ENCODE data around the gene CFDP1. TPM values are rescaled to one million over a fixed set of nuclear protein-coding genes. Genes with fewer than 3 reads are reported as not detected.
"Not testable (repeated sequence)": the region's sequence is repeated elsewhere in the genome, so short reads cannot be mapped to it uniquely, and the experiment has no call there.

Gene CFDP1
- total RNA-seq, 2 experiments from 2014 or later = 35.8 to 36.8 TPM

DNA sequence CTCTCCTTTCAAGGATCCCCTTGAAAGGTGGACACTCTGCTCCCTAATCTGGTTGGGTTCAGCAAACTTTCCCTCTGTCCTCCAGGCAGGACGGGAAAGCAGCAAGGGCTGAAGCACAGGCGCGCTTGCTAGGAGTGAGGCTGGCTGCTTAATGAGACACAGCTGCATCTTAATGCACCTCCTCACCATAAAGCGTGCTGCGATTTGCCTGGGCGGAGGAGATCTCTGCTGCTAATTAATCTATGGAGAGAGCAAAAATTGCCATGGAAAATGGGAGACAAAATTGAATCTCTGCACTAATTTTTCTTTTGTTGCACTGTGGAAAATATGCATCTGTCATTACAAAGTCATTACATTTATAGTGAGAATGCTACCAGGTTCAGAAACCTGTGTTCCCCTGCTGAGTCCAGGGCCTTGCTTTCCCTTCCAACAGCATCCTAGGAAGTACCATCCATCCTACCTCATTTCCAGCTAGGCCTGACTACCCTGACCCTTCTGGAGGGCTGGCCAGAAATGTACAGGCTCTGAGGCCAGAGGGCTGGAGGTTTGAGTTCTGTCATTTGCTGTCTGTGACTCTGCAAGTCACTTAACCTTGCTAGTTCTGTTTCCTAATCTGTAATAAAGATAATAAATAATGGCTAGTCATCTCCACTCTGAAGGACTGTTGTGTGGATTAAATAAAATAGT lies 138.4 kb downstream of the CFDP1 start:
- no peak for DNase-seq
- Mint-ChIP-seq H3K9me3 (no peaks in the 10 kb centered on the region), H3K4me3 (no peak overlapping the region), H3K27me3 (peaks cover 9% of the 10 kb centered on the region), H3K27ac (no peak overlapping the region), H3K4me1 (no peaks in the 10 kb centered on the region), H3K36me3 (peaks cover 60% of the 10 kb centered on the region)

DNA sequence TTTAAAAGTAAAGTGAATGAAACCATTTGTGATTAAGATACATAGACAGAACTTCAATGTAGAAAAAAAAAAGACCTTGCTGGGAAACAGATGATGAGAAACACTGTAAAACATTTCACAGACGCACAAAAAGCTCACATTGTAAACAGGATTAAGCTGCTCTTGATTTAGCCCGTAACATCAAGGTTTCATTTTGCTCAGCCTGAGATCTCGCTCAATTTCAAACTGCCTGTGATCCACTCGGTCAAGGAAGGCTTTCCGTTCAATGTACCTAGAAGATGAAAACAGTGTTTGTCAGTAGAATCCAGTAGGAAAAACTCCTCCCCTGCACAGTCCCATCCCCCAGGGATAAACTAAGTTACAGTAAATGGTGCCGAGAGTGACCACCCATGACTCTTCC lies 139.5 kb downstream of the CFDP1 start:
- no peak for DNase-seq
- H3K9me3 Mint-ChIP-seq = no peaks in the 10 kb centered on the region
- peaks cover 55% of the 10 kb centered on the region for H3K36me3 Mint-ChIP-seq
- H3K27ac Mint-ChIP-seq = no peak overlapping the region
- H3K27me3 Mint-ChIP-seq = peaks cover 17% of the 10 kb centered on the region
- peaks cover 6% of the 10 kb centered on the region for H3K4me1 Mint-ChIP-seq
- no peak overlapping the region for H3K4me3 Mint-ChIP-seq

DNA sequence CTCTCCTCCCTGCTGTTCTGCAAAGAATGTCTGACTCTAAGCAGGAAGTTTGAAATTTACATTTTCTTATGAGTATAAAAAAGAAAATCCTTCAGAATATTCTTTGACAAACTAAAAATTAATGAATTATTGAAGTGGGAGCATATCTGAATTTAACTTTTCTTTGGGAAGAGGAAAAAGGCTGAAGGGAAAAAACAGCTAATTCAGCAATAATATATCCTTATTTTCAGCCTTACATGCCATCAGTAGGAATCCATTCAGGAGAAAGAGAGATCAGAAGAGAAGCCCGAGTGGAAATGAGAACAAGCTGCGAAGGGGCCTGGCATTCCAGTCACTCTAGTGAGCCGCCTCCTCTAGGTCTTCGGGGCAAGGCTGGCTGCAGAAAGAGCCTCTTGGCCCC lies 140.1 kb downstream of the CFDP1 start:
- Mint-ChIP-seq H3K27ac (no peak overlapping the region), H3K36me3 (peaks cover 58% of the 10 kb centered on the region), H3K4me3 (no peak overlapping the region), H3K27me3 (peaks cover 22% of the 10 kb centered on the region), H3K4me1 (peaks cover 12% of the 10 kb centered on the region), H3K9me3 (no peaks in the 10 kb centered on the region)
- DNase-seq = no peak

DNA sequence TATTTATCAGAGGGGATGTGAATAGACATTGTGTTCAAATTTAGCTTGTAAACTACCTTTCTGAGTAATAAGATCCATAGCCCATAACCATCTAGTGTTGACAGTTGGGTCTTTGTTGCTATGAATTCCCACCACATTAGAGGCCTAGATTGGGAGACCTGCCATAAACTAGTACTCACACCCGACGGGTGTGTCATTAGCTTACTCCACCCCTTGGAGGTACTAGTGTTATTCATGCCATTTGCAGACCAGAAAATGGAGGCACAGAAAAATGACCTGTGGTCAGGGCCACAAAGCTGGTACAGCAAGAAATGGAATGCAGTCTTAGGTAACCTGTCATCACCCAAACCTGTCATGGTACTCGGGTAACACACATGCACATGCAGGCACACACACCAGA lies 140.6 kb downstream of the CFDP1 start:
- Mint-ChIP-seq H3K4me3 (no peak overlapping the region), H3K27ac (no peak overlapping the region), H3K9me3 (no peaks in the 10 kb centered on the region), H3K4me1 (peaks cover 15% of the 10 kb centered on the region), H3K27me3 (peaks cover 24% of the 10 kb centered on the region), H3K36me3 (peaks cover 59% of the 10 kb centered on the region)
- DNase-seq = no peak

DNA sequence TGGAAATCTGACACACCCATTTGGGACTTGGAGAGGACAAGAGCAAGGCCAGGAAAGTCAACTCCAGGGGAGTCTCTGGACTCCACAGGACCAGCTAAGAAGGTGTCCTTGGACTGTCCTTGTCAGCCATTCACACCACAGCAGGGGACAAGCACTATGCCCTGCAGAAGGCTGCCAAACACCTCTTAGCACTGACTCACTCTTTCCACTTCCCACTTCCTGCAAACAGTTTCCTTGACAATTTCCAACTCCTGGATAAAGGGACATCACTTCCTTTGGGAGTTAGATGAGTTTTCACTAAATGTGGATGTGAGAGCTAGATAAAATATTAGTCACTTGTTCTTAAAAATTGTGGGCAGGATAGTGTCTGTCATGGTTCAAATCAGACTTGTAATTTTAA lies 144.1 kb downstream of the CFDP1 start:
- Mint-ChIP-seq H3K36me3 (peaks cover 61% of the 10 kb centered on the region), H3K4me3 (no peak overlapping the region)

DNA sequence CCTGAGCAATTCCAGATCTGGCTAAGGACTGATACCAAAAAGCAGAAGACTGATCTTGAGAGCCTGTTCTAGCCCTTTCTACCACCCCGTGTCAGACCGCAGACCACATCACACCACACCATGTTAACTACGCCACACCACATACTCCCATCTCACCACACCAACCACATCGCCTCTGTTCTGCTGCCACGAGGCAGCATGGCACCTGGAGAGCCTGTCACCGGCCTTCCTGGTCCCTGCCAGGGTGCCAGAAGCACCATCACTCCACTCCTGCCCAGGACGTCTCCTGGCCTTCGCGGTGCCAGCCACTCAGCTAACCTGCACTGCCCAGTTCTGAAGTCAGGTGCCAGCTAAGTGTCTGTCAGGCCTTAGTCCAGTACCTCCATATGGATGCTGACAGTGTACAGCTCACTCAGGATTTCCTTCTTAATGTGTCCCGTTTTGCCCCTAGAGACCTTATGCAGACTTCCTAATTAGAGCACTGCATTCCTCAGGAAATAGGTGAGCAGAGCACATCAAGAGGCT lies 144.6 kb downstream of the CFDP1 start:
- H3K4me3 Mint-ChIP-seq = peak overlapping the region; percentile 8
- peaks cover 57% of the 10 kb centered on the region for H3K36me3 Mint-ChIP-seq
- H3K9me3 Mint-ChIP-seq = no peaks in the 10 kb centered on the region

More for the DNA sequence above, 144.1 kb downstream of the CFDP1 start:
- peaks cover 51% of the 10 kb centered on the region for H3K27me3 Mint-ChIP-seq
- no peak overlapping the region for H3K27ac Mint-ChIP-seq
- no peaks in the 10 kb centered on the region for H3K9me3 Mint-ChIP-seq
- peaks cover 15% of the 10 kb centered on the region for H3K4me1 Mint-ChIP-seq
- no peak for DNase-seq

DNA sequence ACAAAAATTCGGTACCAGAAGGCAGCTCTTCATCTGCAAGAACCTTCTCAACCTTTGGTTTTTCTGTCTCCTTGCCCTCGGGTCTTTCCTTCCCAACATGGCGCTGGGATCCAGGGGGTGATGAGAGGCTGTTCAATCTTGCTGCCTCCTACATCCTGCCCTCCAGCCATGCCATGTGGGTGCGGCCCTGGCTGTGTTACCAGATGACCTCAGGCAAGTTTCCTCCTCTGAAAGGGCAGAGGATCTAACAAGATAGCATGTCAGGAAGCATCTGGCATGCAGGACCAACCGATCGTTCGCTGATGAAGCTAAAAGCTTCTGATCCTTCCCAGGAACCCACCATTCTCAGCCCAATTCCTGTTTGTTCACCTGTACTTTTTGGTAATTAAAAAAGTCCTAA lies 145.1 kb downstream of the CFDP1 start:
- H3K27ac Mint-ChIP-seq = peak overlapping the region; percentile 67
- H3K36me3 Mint-ChIP-seq = peaks cover 54% of the 10 kb centered on the region
- H3K4me3 Mint-ChIP-seq = peak overlapping the region; percentile 8
- H3K9me3 Mint-ChIP-seq = no peaks in the 10 kb centered on the region
- H3K27me3 Mint-ChIP-seq = peaks cover 51% of the 10 kb centered on the region
- peaks cover 15% of the 10 kb centered on the region for H3K4me1 Mint-ChIP-seq
- no peak for DNase-seq

More for the DNA sequence above, 144.6 kb downstream of the CFDP1 start:
- peaks cover 15% of the 10 kb centered on the region for H3K4me1 Mint-ChIP-seq
- H3K27me3 Mint-ChIP-seq = peaks cover 51% of the 10 kb centered on the region
- peak overlapping the region; percentile 67 for H3K27ac Mint-ChIP-seq
- peak; percentile 75 for DNase-seq

DNA sequence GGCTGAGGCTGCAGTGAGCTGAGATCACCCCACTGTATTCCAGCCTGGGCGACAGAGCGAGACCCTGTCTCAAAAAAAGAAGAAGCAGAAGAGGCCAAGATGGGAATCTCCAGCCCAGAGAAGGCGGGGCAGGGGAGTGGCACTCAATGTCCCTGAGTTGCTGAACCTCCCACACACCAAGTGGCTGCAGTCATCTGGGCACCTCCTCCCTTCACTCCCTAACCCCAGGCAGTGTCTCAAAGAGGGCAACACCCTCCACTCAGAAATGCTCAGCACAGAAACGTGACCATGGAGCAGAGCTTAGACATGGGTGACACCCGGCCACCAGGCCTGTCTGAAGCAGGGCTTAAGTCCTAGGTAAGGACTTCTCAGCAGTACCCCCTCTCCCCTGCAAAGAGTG lies 145.6 kb downstream of the CFDP1 start:
- Mint-ChIP-seq H3K27me3 (peaks cover 51% of the 10 kb centered on the region), H3K27ac (no peak overlapping the region), H3K4me3 (no peak overlapping the region), H3K4me1 (peaks cover 15% of the 10 kb centered on the region), H3K36me3 (peaks cover 52% of the 10 kb centered on the region), H3K9me3 (no peaks in the 10 kb centered on the region)
- DNase-seq = no peak

DNA sequence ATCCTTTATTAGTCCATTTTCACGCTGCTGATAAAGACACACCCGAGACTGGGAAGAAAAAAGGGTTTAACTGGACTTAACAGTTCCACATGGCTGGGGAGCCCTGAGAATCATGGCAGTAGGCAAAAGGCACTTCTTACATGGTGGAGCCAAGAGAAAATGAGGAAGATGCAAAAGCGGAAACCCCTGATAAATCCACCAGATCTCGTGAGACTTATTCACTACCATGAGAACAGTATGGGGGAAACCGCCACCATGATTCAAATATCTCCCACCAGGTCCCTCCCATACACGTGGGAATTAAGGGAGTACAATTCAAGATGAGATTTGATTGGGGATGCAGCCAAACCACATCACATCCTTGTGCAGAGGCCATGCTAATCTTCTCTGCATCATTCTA lies 146.9 kb downstream of the CFDP1 start:
- DNase-seq = no peak
- Mint-ChIP-seq H3K36me3 (peaks cover 40% of the 10 kb centered on the region), H3K27ac (no peak overlapping the region), H3K4me1 (peaks cover 15% of the 10 kb centered on the region), H3K4me3 (no peak overlapping the region), H3K9me3 (no peaks in the 10 kb centered on the region), H3K27me3 (peaks cover 63% of the 10 kb centered on the region)

DNA sequence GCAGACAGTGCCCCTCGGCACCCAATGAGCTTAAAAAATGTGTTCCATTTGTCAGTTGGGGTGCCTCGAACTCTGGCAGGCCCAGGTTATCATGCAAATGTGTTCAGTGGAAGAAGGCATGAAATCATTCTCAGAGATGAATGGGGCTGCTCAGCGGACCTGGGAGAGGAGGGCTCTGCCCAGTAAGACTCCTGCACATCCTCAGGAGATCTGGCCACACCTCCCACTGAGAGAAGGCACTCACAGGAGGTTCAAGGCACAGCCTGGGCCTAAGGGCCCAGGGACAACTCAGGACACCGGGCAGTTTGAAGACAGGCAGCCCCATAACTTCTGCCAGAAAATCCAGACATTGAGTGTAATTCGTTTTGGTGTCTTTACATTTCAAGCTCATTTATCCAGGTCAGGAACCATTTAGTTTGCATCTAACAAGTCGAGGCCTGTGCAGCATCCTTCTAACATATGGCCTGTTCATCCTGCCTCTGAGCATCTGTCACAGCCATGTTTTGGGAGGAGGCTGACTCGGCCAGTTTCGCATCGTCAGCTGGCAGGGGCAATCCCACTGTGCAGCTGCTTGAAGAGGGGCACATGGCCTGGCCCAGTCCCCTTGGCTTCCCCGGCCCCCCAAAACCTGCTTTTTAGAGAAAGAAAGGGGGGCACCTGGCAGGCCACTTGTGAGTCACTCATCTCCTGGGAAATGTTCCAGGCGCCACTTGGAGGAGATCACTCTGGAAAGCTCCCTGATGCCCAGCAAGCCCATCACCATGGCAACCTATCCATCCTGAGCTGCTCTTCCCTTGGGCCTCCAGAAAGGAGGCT lies 150.6 kb downstream of the CFDP1 start:
- Mint-ChIP-seq H3K36me3 (peaks cover 15% of the 10 kb centered on the region), H3K4me1 (no peaks in the 10 kb centered on the region), H3K27ac (no peak overlapping the region), H3K9me3 (no peaks in the 10 kb centered on the region), H3K4me3 (no peak overlapping the region), H3K27me3 (peaks cover 71% of the 10 kb centered on the region)
- DNase-seq = no peak

DNA sequence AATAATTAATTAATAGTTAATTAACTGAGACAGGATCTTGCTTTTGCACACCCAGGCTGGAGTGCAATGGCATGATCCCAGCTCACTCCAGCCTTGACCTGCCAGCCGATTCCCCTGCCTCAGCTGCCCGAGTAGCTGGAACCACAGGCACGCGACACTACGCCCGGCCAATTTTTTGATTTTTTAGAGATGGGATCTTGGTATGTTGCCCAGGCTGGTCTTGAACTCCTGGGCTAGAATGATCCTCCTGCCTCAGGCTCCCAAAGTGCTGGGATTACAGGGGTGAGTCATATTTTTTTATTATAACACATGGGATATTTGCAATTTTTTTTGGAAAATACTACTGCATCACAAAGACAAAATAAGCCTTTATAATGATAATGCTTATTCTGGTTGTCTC lies 151.5 kb downstream of the CFDP1 start:
- Mint-ChIP-seq H3K4me3 (no peak overlapping the region), H3K4me1 (no peaks in the 10 kb centered on the region), H3K9me3 (no peaks in the 10 kb centered on the region), H3K27ac (no peak overlapping the region), H3K36me3 (peaks cover 11% of the 10 kb centered on the region), H3K27me3 (peaks cover 70% of the 10 kb centered on the region)
- DNase-seq = no peak

DNA sequence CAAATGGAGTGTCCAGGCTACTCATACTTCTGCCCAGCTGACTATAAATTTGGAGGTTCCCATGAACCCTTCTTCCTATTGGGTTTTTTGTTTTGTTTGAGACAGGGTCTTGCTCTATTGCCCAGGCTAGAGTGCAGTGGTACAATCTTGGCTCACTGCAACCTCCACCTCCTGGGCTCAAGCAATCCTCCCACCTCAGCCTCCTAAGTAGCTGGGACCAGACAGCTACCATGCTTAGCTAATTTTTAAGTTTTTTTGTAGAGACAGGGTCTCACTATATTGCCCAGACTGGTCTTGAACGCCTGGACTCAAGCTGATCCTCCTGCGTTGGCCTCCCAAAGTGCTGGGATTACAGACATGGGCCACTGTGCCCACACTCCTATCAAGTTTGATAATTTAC lies 152.3 kb downstream of the CFDP1 start:
- H3K9me3 Mint-ChIP-seq, H3K27ac Mint-ChIP-seq, DNase-seq, H3K4me3 Mint-ChIP-seq, H3K4me1 Mint-ChIP-seq: not testable (repeated sequence)
- Mint-ChIP-seq H3K27me3 (peaks cover 63% of the 10 kb centered on the region), H3K36me3 (peaks cover 11% of the 10 kb centered on the region)

DNA sequence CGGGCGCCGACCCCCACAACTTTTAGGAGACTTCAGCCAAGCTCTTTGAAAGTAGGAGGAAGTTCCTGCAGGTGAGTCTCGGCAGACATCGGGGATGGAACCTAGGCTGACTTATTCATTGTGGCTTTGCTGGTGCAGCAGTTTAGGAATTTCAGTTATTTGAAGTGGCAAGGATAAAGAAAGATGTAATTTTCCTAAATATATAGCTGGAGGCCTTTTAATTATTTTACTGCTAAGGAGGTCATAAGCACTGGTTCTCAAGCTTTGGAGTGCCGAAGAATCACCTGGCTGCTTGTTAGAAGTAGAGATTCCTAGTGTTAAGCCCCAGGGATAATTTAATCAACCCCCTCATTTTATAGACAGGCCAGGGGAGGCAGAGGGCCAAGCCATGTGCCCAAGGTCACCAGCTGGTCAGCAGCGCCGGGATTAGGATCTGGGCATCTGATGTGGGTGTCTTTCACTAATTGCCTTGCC lies 152.9 kb downstream of the CFDP1 start:
- DNase-seq = no peak
- Mint-ChIP-seq H3K27me3 (peaks cover 63% of the 10 kb centered on the region), H3K36me3 (peaks cover 8% of the 10 kb centered on the region), H3K4me1 (no peaks in the 10 kb centered on the region), H3K9me3 (no peaks in the 10 kb centered on the region), H3K27ac (no peak overlapping the region), H3K4me3 (no peak overlapping the region)

DNA sequence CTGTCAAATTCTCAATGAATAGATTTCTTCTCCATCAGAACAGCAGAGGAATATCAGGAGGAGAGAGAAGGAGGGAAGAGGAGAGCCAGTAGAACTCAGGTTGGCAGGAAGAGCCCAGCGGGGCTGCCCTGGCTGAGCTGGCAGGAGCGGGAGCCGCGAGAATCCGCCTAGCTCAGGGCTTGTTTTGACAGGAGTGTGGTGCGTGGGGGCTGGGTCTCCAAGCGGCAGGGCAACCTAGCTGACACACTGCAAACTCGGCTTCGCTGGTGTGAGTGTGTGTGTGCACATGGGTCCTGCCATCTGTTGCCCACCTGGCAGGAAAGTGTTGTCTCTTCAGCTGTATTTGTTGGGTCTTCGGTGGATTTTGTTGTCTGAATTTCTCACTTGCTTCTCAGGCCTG lies 154.0 kb downstream of the CFDP1 start:
- no peaks in the 10 kb centered on the region for H3K36me3 Mint-ChIP-seq

DNA sequence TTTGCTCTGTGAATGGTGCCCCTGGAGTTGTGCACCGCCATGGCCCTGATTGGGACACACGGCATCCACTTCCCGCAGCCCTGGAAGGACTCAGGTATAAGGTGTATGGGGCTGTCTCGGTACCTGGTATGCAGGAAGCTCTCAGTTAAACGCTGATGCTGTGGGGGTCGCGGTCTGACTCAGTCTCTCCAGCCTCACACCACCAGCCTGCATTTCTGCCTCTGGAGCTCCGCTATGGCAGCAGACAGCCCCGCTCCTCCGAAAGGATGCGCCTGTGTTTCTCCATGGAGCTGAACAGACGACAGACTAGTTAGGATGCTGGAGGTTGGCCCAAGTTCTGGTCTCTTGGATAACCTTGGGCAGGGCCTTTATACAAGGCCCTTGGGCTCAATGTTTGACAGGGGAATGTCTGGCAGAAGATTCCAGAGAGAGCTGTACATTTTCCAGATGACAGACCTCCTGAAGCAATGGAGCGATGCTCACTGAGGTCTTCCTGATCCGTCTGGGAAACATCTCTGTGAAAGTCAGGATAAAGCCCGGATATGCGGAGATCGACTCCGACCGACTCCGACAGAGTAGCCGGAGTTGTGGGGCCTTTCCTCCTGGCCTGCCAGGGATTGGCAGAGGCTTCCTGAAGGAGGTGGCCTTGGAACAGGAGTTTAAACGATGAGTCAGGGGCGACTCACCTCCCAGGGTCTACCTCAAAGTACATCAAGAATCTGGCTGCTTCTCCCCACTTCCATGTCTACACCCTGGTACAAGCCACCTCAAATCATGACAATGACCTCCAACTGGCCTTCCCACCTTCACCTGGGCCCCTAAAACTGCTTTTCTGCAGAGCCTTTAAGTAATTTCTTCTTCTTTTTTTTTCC lies 160.0 kb downstream of the CFDP1 start:
- H3K36me3 Mint-ChIP-seq = no peaks in the 10 kb centered on the region
- H3K27me3 Mint-ChIP-seq = peaks cover 55% of the 10 kb centered on the region
- H3K9me3 Mint-ChIP-seq = no peaks in the 10 kb centered on the region
- no peak overlapping the region for H3K27ac Mint-ChIP-seq
- no peaks in the 10 kb centered on the region for H3K4me1 Mint-ChIP-seq
- H3K4me3 Mint-ChIP-seq = no peak overlapping the region
- DNase-seq = no peak

More for the DNA sequence above, 154.0 kb downstream of the CFDP1 start:
- Mint-ChIP-seq H3K4me3 (no peak overlapping the region), H3K27me3 (peaks cover 59% of the 10 kb centered on the region), H3K27ac (no peak overlapping the region), H3K9me3 (no peaks in the 10 kb centered on the region), H3K4me1 (no peaks in the 10 kb centered on the region)
- DNase-seq = no peak
